Measurements from ENCODE around the gene PROS1.
"Not testable (repeated sequence)": the region's sequence is repeated elsewhere in the genome, so short reads cannot be mapped to it uniquely, and the experiment has no call there.

Gene PROS1

GRCh38 chr3:93878250-93879017, 95.3 kb downstream of the PROS1 start:
- DNase-seq, result not testable (repeated sequence)

GRCh38 chr3:93877427-93877826, 96.3 kb downstream of the PROS1 start:
- DNase-seq, result not testable (repeated sequence)

- not testable (repeated sequence) for DNase-seq
Observed at GRCh38 chr3:93873412-93873811, 100.3 kb downstream of the PROS1 start.

GRCh38 chr3:93867425-93867824, 106.3 kb downstream of the PROS1 start:
- no peak for DNase-seq

GRCh38 chr3:93861017-93861416, 112.7 kb downstream of the PROS1 start:
- no peak for DNase-seq

GRCh38 chr3:93855401-93855800, 118.3 kb downstream of the PROS1 start:
- DNase-seq, result no peak

- DNase-seq, result not testable (repeated sequence)
Observed at GRCh38 chr3:93852228-93852627, 121.5 kb downstream of the PROS1 start.

GRCh38 chr3:93843981-93844380, 129.7 kb downstream of the PROS1 start:
- no peak for DNase-seq

- DNase-seq, result not testable (repeated sequence)
Observed at GRCh38 chr3:93839193-93839592, 134.5 kb downstream of the PROS1 start.
